Measurements from ENCODE around the gene SAMD4A. TPM values are rescaled to one million over a fixed set of nuclear protein-coding genes. Genes with fewer than 3 reads are reported as not detected.

Gene SAMD4A
- total RNA-seq, 2 donors from 2014 or later: 80.4 to 236 TPM

- intact Hi-C loops (cut with DNase I): loop anchor here in 1 of 2 donors (10.0 kb wide), 1 partner anchor 254 kb away; no protein-coding TSS in a partner anchor
- DNase-seq (ENCODE audit: low spot score): no peak
Observed at GRCh38 chr14:54808326-54809161, 241.6 kb downstream of the SAMD4A start.

- intact Hi-C loops (cut with DNase I): loop anchor here in 1 of 2 donors (10.0 kb wide), 1 partner anchor 255 kb away; no protein-coding TSS in a partner anchor
- no peak for DNase-seq (ENCODE audit: low spot score)
Observed at GRCh38 chr14:54809767-54810166, 242.8 kb downstream of the SAMD4A start.

DNA sequence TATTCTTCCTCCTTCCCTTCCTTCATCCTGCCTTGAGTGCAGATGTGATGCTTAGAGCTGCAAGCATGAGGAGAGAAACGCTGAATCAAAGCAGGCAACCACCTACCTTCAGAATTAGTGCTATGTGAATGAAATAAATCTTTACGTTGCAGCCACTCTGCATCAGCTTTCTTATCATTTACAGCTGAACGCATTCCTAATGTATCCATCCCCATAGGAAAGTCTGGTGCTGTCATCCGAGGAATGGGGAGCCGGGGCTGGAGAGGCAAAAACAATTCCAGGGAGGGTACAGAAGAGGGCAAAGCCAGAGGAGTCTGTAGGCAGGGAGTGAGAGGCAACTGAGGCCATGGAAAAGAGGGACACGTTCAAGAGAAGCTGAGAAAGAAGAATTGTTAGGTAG, 245.7 kb downstream of the SAMD4A start:
- no peak for DNase-seq (ENCODE audit: low spot score)
- intact Hi-C loops (cut with DNase I): no loop called here

DNA sequence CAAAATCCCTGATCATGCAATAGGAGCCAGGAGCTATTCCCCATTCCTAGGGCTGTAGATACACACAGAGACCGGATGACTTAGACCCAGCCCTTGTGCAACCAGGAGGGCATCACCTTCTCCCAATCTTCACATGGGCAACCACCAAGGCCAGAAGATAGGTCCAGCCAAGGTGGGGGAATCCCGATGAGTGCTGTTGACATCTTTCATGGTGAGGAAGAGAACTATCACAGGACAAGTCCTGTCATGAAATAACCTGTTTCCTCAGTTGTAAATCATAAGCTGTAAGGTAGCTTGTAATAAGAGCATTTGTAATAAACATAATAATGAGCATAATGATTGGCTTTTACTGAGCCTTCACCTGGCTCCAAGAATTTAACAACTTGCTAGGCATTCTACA, 246.2 kb downstream of the SAMD4A start:
- DNase-seq (ENCODE audit: low spot score): no peak
- intact Hi-C loops (cut with DNase I): no loop called here

DNA sequence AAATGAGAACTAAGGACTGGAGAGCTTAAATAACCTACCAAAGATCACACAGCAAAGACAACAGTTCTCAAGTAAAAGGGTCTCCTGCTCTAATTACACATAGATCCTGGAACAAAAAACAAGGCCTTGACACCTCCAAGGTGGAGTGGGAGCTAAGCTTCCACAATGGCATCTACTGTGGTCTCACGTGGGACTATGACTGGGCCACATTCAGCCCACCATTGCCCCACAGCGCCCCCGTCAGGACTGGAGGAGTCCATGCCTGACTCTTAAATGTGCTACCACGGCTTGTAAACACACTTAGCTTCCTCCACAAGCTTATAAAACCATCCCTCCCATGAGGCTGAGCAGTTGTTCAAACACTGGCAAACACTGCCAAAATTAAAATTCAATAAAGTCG, 247.1 kb downstream of the SAMD4A start:
- no peak for DNase-seq (ENCODE audit: low spot score)
- intact Hi-C loops (cut with DNase I): no loop called here

- intact Hi-C loops (cut with DNase I): no loop called here
Observed at GRCh38 chr14:54815016-54815415, 248.1 kb downstream of the SAMD4A start.

GRCh38 chr14:54815515-54815914, 248.6 kb downstream of the SAMD4A start:
- DNase-seq (ENCODE audit: low spot score): no peak
- intact Hi-C loops (cut with DNase I): no loop called here

More at GRCh38 chr14:54815016-54815415, 248.1 kb downstream of the SAMD4A start:
- peak; percentile 90 for DNase-seq (ENCODE audit: low spot score)

GRCh38 chr14:54816450-54816849, 249.5 kb downstream of the SAMD4A start:
- intact Hi-C loops (cut with DNase I): no loop called here
- DNase-seq (ENCODE audit: low spot score): no peak

GRCh38 chr14:54817506-54817905, 250.6 kb downstream of the SAMD4A start:
- no peak for DNase-seq (ENCODE audit: low spot score)
- intact Hi-C loops (cut with DNase I): no loop called here

- DNase-seq (ENCODE audit: low spot score): peak; percentile 86
- intact Hi-C loops (cut with DNase I): no loop called here
Observed at GRCh38 chr14:54818201-54819133, 251.5 kb downstream of the SAMD4A start.

- intact Hi-C loops (cut with DNase I): no loop called here
- DNase-seq (ENCODE audit: low spot score): no peak
Observed at GRCh38 chr14:54822685-54823084, 255.8 kb downstream of the SAMD4A start.

GRCh38 chr14:54823757-54824549, 257.0 kb downstream of the SAMD4A start:
- intact Hi-C loops (cut with DNase I): no loop called here
- DNase-seq (ENCODE audit: low spot score): no peak

DNA sequence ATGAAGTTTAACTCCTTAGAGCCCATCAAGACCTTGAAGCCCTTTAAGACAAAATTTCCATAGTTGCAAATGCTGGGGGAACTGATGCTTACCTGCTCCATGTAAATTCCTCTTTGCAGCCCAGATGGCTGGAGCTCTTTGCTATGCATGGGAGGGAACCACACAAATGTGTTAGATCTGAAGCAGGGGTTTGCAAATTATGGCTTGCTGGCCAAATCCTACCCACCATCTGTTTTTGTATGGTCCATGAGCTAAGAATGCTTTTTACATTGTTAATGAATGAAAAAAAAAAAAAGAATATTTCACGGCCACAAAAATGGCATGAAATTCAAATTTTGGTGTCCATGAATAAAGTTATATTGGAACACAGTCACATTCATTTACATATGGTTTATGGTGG, 261.1 kb downstream of the SAMD4A start:
- intact Hi-C loops (cut with DNase I): no loop called here
- DNase-seq (ENCODE audit: low spot score): no peak

DNA sequence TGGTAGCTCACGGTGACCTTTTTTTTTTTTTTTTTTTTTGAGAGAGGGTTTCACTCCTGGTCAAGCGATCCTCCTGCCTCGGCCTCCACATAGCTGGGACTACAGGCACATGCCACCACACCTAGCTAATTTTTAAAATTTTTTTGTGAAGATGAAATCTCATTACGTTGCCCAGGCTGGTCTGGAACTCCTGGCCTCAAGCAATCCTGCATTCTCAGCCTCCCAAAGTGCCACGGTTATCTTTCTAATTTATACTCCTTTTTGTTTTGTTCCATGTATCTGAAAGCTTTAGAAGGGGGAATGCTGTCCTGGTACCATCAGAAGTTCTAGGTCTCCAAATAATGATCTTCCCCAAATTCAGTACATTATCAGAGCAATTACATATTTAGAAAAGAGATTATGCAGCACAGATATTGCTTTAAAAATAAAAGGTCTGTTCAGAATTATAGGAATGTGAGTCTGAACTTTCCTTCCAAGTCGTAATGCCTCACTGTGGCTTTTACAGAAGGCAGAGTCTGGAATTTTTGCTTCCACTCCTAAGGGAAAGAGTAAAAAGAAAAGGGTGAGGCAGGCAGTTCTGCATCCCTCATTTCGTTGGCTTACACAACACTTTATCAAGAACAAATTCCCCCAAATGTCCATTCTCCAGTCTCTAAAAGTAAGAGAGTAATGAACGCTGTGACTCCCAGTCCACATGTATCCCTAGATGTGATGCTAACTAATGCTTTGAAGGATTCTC, 262.7 kb downstream of the SAMD4A start:
- intact Hi-C loops (cut with DNase I): loop anchor here in 1 of 2 donors (10.0 kb wide), 1 partner anchor 55 kb away; no protein-coding TSS in a partner anchor
- DNase-seq (ENCODE audit: low spot score): no peak

GRCh38 chr14:54830650-54831049, 263.7 kb downstream of the SAMD4A start:
- DNase-seq (ENCODE audit: low spot score): no peak
- intact Hi-C loops (cut with DNase I): loop anchor here in 1 of 2 donors (10.0 kb wide), 1 partner anchor 54 kb away; no protein-coding TSS in a partner anchor

GRCh38 chr14:54834081-54834480, 267.2 kb downstream of the SAMD4A start:
- intact Hi-C loops (cut with DNase I): loop anchor here in 1 of 2 donors (10.0 kb wide), 1 partner anchor 51 kb away; no protein-coding TSS in a partner anchor
- DNase-seq (ENCODE audit: low spot score): no peak

- no peak for DNase-seq (ENCODE audit: low spot score)
- intact Hi-C loops (cut with DNase I): loop anchor here in 1 of 2 donors (10.0 kb wide), 1 partner anchor 50 kb away; no protein-coding TSS in a partner anchor
Observed at GRCh38 chr14:54834727-54835126, 267.8 kb downstream of the SAMD4A start.

DNA sequence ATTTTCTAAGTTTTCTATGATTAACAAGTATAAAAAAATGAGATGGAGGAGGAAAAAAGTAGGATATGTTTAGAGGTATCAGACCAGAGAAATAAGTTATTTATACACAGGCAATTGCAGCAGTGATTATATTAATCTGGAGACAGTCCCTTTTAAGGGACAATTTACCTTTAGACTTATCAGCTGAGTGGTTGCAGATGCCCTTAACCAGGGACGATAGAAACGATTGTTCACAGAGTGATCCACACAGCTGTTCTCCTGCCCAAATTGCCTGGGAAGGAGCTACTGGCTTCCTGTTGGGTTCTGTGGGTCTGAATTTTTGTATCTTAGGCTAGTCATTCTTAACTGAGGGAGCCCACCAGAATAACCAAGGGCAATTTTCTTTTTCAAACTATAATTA, 269.3 kb downstream of the SAMD4A start:
- DNase-seq (ENCODE audit: low spot score): no peak
- intact Hi-C loops (cut with DNase I): loop anchor here in 1 of 2 donors (10.0 kb wide), 1 partner anchor 49 kb away; no protein-coding TSS in a partner anchor

Measured in posterior vena cava (tissue), 2 donors.